Astrocyte of the cerebellum (primary cell): ENCODE data around the gene RAB31.

ENCODE experiments used
- DNase-seq: peaks from one replicate; pipeline ENCODE4 v3.0.0-alpha.2; 2011; ENCODE audit warnings: low read depth
- H3K4me3 ChIP-seq: 2 replicates; pipeline ENCODE4 v1.5.1; 2011; ENCODE audit warnings: mild to moderate bottlenecking, low read depth, low read length, moderate library complexity
- CTCF ChIP-seq: IDR thresholded peaks from 2 replicates; pipeline ENCODE4 v1.5.1; 2012; ENCODE audit warnings: low read length, low read depth, moderate library complexity, mild to moderate bottlenecking; ENCODE audit errors: missing control alignments
- in situ Hi-C: cut with HindIII; loops from 2 replicates; pipeline ENCODE4 v1.10.0; 2017; ENCODE audit warnings: low sequenced_read_pairs

The RAB31 gene

GRCh38 chr18:9906481-9906880, 198.4 kb downstream of the RAB31 start:
- DNase-seq: no peak
- TF ChIP-seq CTCF: no peak
- no peak overlapping the region for H3K4me3 ChIP-seq
- in situ Hi-C loops: no loop called here

GRCh38 chr18:9907867-9908266, 199.8 kb downstream of the RAB31 start:
- no peak for DNase-seq
- TF ChIP-seq CTCF: no peak
- H3K4me3 ChIP-seq: no peak overlapping the region
- in situ Hi-C loops: no loop called here

- in situ Hi-C loops: no loop called here
- H3K4me3 ChIP-seq: no peak overlapping the region
- DNase-seq: no peak
- TF ChIP-seq CTCF: no peak
Observed at GRCh38 chr18:9910071-9910470, 202.0 kb downstream of the RAB31 start.

GRCh38 chr18:9910661-9911060, 202.6 kb downstream of the RAB31 start:
- in situ Hi-C loops: no loop called here
- no peak for DNase-seq
- no peak overlapping the region for H3K4me3 ChIP-seq
- no peak for TF ChIP-seq CTCF

GRCh38 chr18:9911226-9911625, 203.1 kb downstream of the RAB31 start:
- no peak for TF ChIP-seq CTCF
- DNase-seq: no peak
- no peak overlapping the region for H3K4me3 ChIP-seq
- in situ Hi-C loops: no loop called here
